Hepatocyte (in vitro differentiated cells): ENCODE results near the gene KRTAP9-1. TPM values are rescaled to one million over a fixed set of nuclear protein-coding genes. Genes with fewer than 3 reads are reported as not detected.

Experiments
- DNase-seq: peaks from one replicate; pipeline ENCODE4 v3.0.0-alpha.2; 2016; ENCODE audit warnings: low spot score
- H2AFZ ChIP-seq: fragments of 200-600 bp; sonication (generic); 2 replicates; pipeline ENCODE4 v1.6.0; 2016; ENCODE audit warnings: antibody characterized with exemption, mild to moderate bottlenecking
- H3K27ac ChIP-seq: fragments of 200-600 bp; sonication (generic); 2 replicates; pipeline ENCODE4 v1.5.1; 2016; ENCODE audit warnings: mild to moderate bottlenecking
- H3K27me3 ChIP-seq: fragments of 200-600 bp; sonication (generic); 2 replicates; pipeline ENCODE4 v1.6.1; 2016
- H3K36me3 ChIP-seq: fragments of 200-600 bp; sonication (generic); replicated peaks from 2 replicates; pipeline ENCODE4 v1.5.1; 2016; ENCODE audit warnings: low read depth; ENCODE audit not compliant: insufficient read depth
- H3K4me1 ChIP-seq: fragments of 200-600 bp; sonication (generic); 2 replicates; pipeline ENCODE4 v1.5.1; 2016; ENCODE audit warnings: mild to moderate bottlenecking, moderate library complexity; ENCODE audit not compliant: insufficient read depth
- H3K4me2 ChIP-seq: fragments of 200-600 bp; sonication (generic); 2 replicates; pipeline ENCODE4 v1.6.0; 2016
- H3K4me3 ChIP-seq: fragments of 200-600 bp; sonication (generic); 2 replicates; pipeline ENCODE4 v1.5.1; 2016; ENCODE audit warnings: mild to moderate bottlenecking
- H3K79me2 ChIP-seq: fragments of 200-600 bp; sonication (generic); 2 replicates; pipeline ENCODE4 v1.6.0; 2017; ENCODE audit warnings: mild to moderate bottlenecking
- H3K9me2 ChIP-seq: fragments of 200-600 bp; sonication (generic); replicated peaks from 2 replicates; pipeline ENCODE4 v1.6.0; 2017; ENCODE audit warnings: mild to moderate bottlenecking; ENCODE audit not compliant: insufficient read depth
- H3K9me3 ChIP-seq: fragments of 200-600 bp; sonication (generic); 2 replicates; pipeline ENCODE4 v1.5.1; 2016; ENCODE audit warnings: low read depth, mild to moderate bottlenecking
- H4K20me1 ChIP-seq: fragments of 200-600 bp; sonication (generic); 2 replicates; pipeline ENCODE4 v1.6.0; 2016; ENCODE audit warnings: mild to moderate bottlenecking; ENCODE audit not compliant: insufficient read depth, poor library complexity, severe bottlenecking
- EZH2 ChIP-seq: fragments of 200-600 bp; sonication (generic); IDR thresholded peaks from 2 replicates; pipeline ENCODE4 v1.6.1; 2016; ENCODE audit warnings: antibody characterized with exemption, mild to moderate bottlenecking, borderline replicate concordance
- EZH2phosphoT487 ChIP-seq: fragments of 200-600 bp; sonication (generic); IDR thresholded peaks from one replicate; pipeline ENCODE4 v1.6.1; 2018; ENCODE audit warnings: antibody characterized with exemption, mild to moderate bottlenecking, low read depth, moderate library complexity; ENCODE audit not compliant: unreplicated experiment, severe bottlenecking
- WGBS: methylation state at CpG from one replicate; pipeline ENCODE4 v1.1.6; 2016; ENCODE audit warnings: low lambda C conversion rate; ENCODE audit errors: missing lambda C conversion rate; 5-methylcytosine and 5-hydroxymethylcytosine counted together
- polyA plus RNA-seq: library from polyadenylated mRNA; unstranded; fragments of >200 nt; fragmentation: Nextera tagmentation; extraction: Ambion mirVana; gene quantifications from 2 replicates; pipeline ENCODE4 v1.2.1, GENCODE V29; 2016
- total RNA-seq: library from RNA; depleted of rRNA; stranded (reverse); fragments of >200 nt; gene quantifications from 2 replicates; pipeline ENCODE4 v1.2.3, GENCODE V29; 2014
- TF ChIP-seq, protein P1 (sequence below): fragments of 200-600 bp; sonication (generic); IDR thresholded peaks from 2 replicates; pipeline ENCODE4 v1.5.1; 2016; ENCODE audit warnings: antibody characterized with exemption, mild to moderate bottlenecking; ENCODE audit not compliant: poor library complexity

The KRTAP9-1 gene
- total and polyA plus RNA-seq, 2 experiments from 2014 or later = not detected

DNA sequence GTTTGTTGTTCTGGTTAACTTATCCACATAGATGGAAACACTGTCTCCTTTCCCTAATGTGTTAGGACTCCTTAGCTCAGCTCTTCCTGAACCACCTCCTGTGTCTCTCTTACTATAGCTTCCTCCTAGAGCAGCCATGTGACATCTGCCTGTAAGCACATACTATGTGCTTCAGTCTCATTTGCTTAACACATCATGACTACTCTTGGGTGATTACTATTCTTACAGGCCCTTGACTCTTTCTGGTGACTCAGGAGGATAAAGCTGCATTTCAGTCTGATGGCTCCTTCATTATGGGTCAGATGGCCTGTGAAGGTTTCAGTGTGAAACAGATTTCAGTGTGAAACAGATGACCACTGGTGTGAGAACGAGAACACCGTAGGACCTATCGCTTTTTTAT, 11.3 kb upstream of the KRTAP9-1 start:
- Histone ChIP-seq H4K20me1 (no peaks in the 10 kb centered on the region), H3K9me2 (no peaks in the 10 kb centered on the region), H3K27me3 (peaks cover 20% of the 10 kb centered on the region), H3K27ac (no peak overlapping the region), H3K4me1 (peaks cover 3% of the 10 kb centered on the region), H3K4me2 (no peak overlapping the region), H3K79me2 (no peaks in the 10 kb centered on the region), H2AFZ (no peak overlapping the region), H3K9me3 (no peaks in the 10 kb centered on the region), H3K36me3 (no peaks in the 10 kb centered on the region), H3K4me3 (no peak overlapping the region)
- 94% methylated on average over 3 of the region's 3 CpGs for WGBS
- DNase-seq = no peak
- TF ChIP-seq EZH2phosphoT487 = no peak
- TF ChIP-seq, protein P1, sequence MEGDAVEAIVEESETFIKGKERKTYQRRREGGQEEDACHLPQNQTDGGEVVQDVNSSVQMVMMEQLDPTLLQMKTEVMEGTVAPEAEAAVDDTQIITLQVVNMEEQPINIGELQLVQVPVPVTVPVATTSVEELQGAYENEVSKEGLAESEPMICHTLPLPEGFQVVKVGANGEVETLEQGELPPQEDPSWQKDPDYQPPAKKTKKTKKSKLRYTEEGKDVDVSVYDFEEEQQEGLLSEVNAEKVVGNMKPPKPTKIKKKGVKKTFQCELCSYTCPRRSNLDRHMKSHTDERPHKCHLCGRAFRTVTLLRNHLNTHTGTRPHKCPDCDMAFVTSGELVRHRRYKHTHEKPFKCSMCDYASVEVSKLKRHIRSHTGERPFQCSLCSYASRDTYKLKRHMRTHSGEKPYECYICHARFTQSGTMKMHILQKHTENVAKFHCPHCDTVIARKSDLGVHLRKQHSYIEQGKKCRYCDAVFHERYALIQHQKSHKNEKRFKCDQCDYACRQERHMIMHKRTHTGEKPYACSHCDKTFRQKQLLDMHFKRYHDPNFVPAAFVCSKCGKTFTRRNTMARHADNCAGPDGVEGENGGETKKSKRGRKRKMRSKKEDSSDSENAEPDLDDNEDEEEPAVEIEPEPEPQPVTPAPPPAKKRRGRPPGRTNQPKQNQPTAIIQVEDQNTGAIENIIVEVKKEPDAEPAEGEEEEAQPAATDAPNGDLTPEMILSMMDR = no peak
- no peak for TF ChIP-seq EZH2

DNA sequence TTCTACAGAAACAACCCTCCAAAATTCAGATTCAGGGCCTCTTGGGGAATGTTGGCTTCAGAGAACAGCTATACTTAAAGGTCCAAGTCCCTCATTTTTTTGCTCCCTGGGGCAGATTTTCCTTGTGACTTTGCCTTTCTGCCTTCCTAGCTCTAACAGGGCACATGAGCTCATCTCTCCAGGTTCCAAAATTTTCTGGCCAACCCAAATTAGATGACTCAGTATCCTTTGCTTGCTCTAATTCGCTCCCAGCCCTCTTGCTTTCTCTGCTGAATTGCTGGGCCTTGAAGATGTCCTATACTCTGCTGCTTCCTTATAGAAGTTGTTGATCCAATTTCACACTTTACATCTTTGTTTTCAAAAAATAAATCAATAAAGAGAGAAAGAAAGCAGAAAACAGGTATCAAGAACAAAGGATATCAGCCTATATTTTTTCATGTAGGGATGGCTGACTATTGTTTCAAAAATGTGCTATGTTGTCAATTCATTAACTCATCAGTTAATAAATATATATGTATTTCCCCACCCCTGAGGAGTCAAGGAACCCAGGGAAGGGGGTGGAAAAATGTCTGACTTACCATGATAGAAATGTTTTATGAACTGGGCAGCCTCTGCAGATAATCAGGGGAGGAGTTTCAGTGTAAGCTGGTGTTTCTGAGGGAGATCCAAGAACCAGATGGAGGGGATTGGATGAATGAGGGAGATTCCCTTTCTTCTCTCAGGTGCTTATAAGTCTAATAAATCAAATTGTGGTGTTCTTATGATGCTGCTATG, 10.7 kb upstream of the KRTAP9-1 start:
- no peak for DNase-seq
- 100% methylated on average over 1 of the region's 1 CpG for WGBS
- H3K27ac ChIP-seq = no peak overlapping the region
- peaks cover 17% of the 10 kb centered on the region for H3K27me3 ChIP-seq
- H4K20me1 ChIP-seq = no peaks in the 10 kb centered on the region
- H3K79me2 ChIP-seq = no peaks in the 10 kb centered on the region
- H3K36me3 ChIP-seq = no peaks in the 10 kb centered on the region
- H3K4me3 ChIP-seq = no peak overlapping the region
- TF ChIP-seq EZH2phosphoT487 (no peak), EZH2 (no peak)
- TF ChIP-seq, protein P1 = no peak
- no peaks in the 10 kb centered on the region for H3K9me3 ChIP-seq
- H2AFZ ChIP-seq = no peak overlapping the region
- peaks cover 3% of the 10 kb centered on the region for H3K4me1 ChIP-seq
- H3K4me2 ChIP-seq = no peak overlapping the region
- no peaks in the 10 kb centered on the region for H3K9me2 ChIP-seq

GRCh38 chr17:41184480-41184961, 5.2 kb upstream of the KRTAP9-1 start, which contains the start of gene KRTAP4-1:
KRTAP4-1 (minus strand) TSS chr17:41184911; CDS start chr17:41184854, 57 bp downstream.
- Histone ChIP-seq H2AFZ (no peak within 1 kb of the TSS), H3K4me3 (no peak within 1 kb of the TSS), H3K9me3 (no peaks in the 10 kb centered on the region), H3K4me2 (no peak within 1 kb of the TSS), H3K79me2 (no peaks in the 10 kb centered on the region), H3K27ac (no peak within 1 kb of the TSS), H3K9me2 (no peaks in the 10 kb centered on the region), H3K4me1 (peaks cover 3% of the 10 kb centered on the region), H3K27me3 (peaks cover 22% of the 10 kb centered on the region), H4K20me1 (no peaks in the 10 kb centered on the region), H3K36me3 (no peaks in the 10 kb centered on the region)
- no peak for TF ChIP-seq EZH2phosphoT487
- TF ChIP-seq, protein P1 = no peak
- TF ChIP-seq EZH2 = no peak
- DNase-seq = no peak
- WGBS = 70% methylated on average over 7 of the region's 9 CpGs
